SH-SY5Y (cell line): ENCODE data around the gene GORASP1.

ENCODE experiments used
- GATA2 ChIP-seq: IDR thresholded peaks from 2 replicates; pipeline ENCODE4 v1.6.1; 2011; ENCODE audit warnings: mild to moderate bottlenecking, low read depth, low read length
- GATA3 ChIP-seq: IDR thresholded peaks from 2 replicates; pipeline ENCODE4 v1.6.1; 2011; ENCODE audit warnings: low read depth, mild to moderate bottlenecking, low read length, moderate library complexity

- TF ChIP-seq GATA3 (no peak), GATA2 (no peak)
Measured at GRCh38 chr3:39153977-39154279, 46.5 kb upstream of the GORASP1 start.
